Panc1 (cell line): Measurements from ENCODE around the gene TRPC6. TPM values are rescaled to one million over a fixed set of nuclear protein-coding genes. Genes with fewer than 3 reads are reported as not detected.

ENCODE experiments used
- ATAC-seq: fragments of 200-7000 bp; cut with Tn5 transposase; 2 replicates; pipeline ENCODE4 v1.9.1; 2020; ENCODE audit warnings: mild to moderate bottlenecking, moderate library complexity
- BruUV-seq: library from RNA; stranded (reverse); fragments of 400-500 nt; replicated peaks from 2 replicates; lab custom pipeline; 2021; lab: Mats Ljungman, UMichigan
- CTCF ChIA-PET: fragments of 300-600 bp; sonication (Branson Sonifier 250); formaldehyde crosslinking; loops from one replicate; lab custom pipeline; 2022; ENCODE audit warnings: antibody characterized with exemption; lab: Charles Lee
- POLR2A ChIA-PET: fragments of 300-600 bp; sonication (Branson Sonifier 250); formaldehyde crosslinking; loops from one replicate; lab custom pipeline; 2022; ENCODE audit warnings: antibody characterized with exemption; lab: Charles Lee
- DNase-seq: peaks from one replicate; pipeline ENCODE4 v3.0.0-alpha.2; 2010; ENCODE audit warnings: low read depth, low spot score
- H3K27ac ChIP-seq: 2 replicates; pipeline ENCODE4 v1.5.1; 2011; ENCODE audit warnings: mild to moderate bottlenecking, low read length, inconsistent platforms
- H3K27me3 ChIP-seq: fragments of 200-500 bp; sonication (Bioruptor generic); 2 replicates; pipeline ENCODE4 v1.6.0; 2014; ENCODE audit warnings: low read length, inconsistent platforms; ENCODE audit not compliant: control insufficient read depth, insufficient read depth
- H3K36me3 ChIP-seq: fragments of 200-500 bp; sonication (Bioruptor generic); 2 replicates; pipeline ENCODE4 v1.5.1; 2014; ENCODE audit warnings: inconsistent platforms, mild to moderate bottlenecking, low read length, moderate library complexity; ENCODE audit not compliant: control insufficient read depth, insufficient read depth
- H3K4me1 ChIP-seq: 2 replicates; pipeline ENCODE4 v1.5.1; 2011; ENCODE audit warnings: inconsistent platforms, mild to moderate bottlenecking, low read length, moderate library complexity; ENCODE audit not compliant: control insufficient read depth, insufficient read depth
- H3K4me3 ChIP-seq, 2 experiments: 2 replicates each; pipeline ENCODE4 v1.5.1; 2011 to 2012; ENCODE audit warnings: low read depth in 2 of 2, low read length in 2 of 2, mild to moderate bottlenecking in 2 of 2, inconsistent platforms in 1 of 2, moderate library complexity in 1 of 2
- H3K9me3 ChIP-seq: fragments of 200-500 bp; sonication (Bioruptor generic); 2 replicates; pipeline ENCODE4 v1.5.1; 2014; ENCODE audit warnings: low read depth, mild to moderate bottlenecking, inconsistent platforms, low read length, moderate library complexity; ENCODE audit not compliant: control insufficient read depth, insufficient read depth
- POLR2AphosphoS5 ChIP-seq: IDR thresholded peaks from 2 replicates; pipeline ENCODE4 v1.6.1; 2012; ENCODE audit warnings: mild to moderate bottlenecking, low read depth, low read length, moderate library complexity
- SIN3A ChIP-seq: IDR thresholded peaks from 2 replicates; pipeline ENCODE4 v1.6.1; 2012; ENCODE audit warnings: low read depth, mild to moderate bottlenecking, low read length, moderate library complexity, borderline replicate concordance; ENCODE audit not compliant: insufficient read depth
- TCF7L2 ChIP-seq: IDR thresholded peaks from 2 replicates; pipeline ENCODE4 v1.6.1; 2011; ENCODE audit warnings: mild to moderate bottlenecking, low read depth, low read length, inconsistent platforms
- in situ Hi-C: cut with HindIII; loops from 2 replicates; pipeline ENCODE4 v1.10.0; 2016; ENCODE audit warnings: low sequenced_read_pairs, low pct_unique_long_range_greater_than_20kb
- intact Hi-C: fragments of 100-400 bp; cut with micrococcal nuclease; formaldehyde crosslinking; loops from one replicate; pipeline ENCODE4 v1.10.0; 2022; ENCODE audit not compliant: unreplicated experiment
- total RNA-seq: library from RNA; stranded (reverse); gene quantifications from one replicate; pipeline ENCODE4 v1.2.1, GENCODE V29; 2021; ENCODE audit not compliant: unreplicated experiment
- TF ChIP-seq, protein P1 (sequence below): fragments of 450-650 bp; IDR thresholded peaks from 2 replicates; pipeline ENCODE4 v1.5.1; 2017; ENCODE audit warnings: mild to moderate bottlenecking
- TF ChIP-seq, protein P2 (sequence below), 2 experiments: IDR thresholded peaks; 2 replicates each; pipeline ENCODE4 v1.6.1; 2011 to 2012; ENCODE audit warnings: low read depth in 2 of 2, control low read depth in 1 of 2, low read length in 1 of 2, mild to moderate bottlenecking in 1 of 2, moderate library complexity in 1 of 2; ENCODE audit not compliant: insufficient read depth in 1 of 2

Gene TRPC6
- total RNA-seq, 1 experiment from 2014 or later, result not detected

- ChIA-PET POLR2A (no interaction called here), CTCF (no interaction called here)
- Histone ChIP-seq H3K27ac (no peak overlapping the region), H3K9me3 (no peaks in the 10 kb centered on the region), H3K27me3 (no peaks in the 10 kb centered on the region), H3K4me3 (no peak overlapping the region), H3K4me1 (no peaks in the 10 kb centered on the region), H3K36me3 (no peaks in the 10 kb centered on the region)
- TF ChIP-seq SIN3A (no peak), TCF7L2 (no peak), POLR2AphosphoS5 (no peak)
- TF ChIP-seq, protein P1, sequence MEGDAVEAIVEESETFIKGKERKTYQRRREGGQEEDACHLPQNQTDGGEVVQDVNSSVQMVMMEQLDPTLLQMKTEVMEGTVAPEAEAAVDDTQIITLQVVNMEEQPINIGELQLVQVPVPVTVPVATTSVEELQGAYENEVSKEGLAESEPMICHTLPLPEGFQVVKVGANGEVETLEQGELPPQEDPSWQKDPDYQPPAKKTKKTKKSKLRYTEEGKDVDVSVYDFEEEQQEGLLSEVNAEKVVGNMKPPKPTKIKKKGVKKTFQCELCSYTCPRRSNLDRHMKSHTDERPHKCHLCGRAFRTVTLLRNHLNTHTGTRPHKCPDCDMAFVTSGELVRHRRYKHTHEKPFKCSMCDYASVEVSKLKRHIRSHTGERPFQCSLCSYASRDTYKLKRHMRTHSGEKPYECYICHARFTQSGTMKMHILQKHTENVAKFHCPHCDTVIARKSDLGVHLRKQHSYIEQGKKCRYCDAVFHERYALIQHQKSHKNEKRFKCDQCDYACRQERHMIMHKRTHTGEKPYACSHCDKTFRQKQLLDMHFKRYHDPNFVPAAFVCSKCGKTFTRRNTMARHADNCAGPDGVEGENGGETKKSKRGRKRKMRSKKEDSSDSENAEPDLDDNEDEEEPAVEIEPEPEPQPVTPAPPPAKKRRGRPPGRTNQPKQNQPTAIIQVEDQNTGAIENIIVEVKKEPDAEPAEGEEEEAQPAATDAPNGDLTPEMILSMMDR, result no peak
- TF ChIP-seq, protein P2, sequence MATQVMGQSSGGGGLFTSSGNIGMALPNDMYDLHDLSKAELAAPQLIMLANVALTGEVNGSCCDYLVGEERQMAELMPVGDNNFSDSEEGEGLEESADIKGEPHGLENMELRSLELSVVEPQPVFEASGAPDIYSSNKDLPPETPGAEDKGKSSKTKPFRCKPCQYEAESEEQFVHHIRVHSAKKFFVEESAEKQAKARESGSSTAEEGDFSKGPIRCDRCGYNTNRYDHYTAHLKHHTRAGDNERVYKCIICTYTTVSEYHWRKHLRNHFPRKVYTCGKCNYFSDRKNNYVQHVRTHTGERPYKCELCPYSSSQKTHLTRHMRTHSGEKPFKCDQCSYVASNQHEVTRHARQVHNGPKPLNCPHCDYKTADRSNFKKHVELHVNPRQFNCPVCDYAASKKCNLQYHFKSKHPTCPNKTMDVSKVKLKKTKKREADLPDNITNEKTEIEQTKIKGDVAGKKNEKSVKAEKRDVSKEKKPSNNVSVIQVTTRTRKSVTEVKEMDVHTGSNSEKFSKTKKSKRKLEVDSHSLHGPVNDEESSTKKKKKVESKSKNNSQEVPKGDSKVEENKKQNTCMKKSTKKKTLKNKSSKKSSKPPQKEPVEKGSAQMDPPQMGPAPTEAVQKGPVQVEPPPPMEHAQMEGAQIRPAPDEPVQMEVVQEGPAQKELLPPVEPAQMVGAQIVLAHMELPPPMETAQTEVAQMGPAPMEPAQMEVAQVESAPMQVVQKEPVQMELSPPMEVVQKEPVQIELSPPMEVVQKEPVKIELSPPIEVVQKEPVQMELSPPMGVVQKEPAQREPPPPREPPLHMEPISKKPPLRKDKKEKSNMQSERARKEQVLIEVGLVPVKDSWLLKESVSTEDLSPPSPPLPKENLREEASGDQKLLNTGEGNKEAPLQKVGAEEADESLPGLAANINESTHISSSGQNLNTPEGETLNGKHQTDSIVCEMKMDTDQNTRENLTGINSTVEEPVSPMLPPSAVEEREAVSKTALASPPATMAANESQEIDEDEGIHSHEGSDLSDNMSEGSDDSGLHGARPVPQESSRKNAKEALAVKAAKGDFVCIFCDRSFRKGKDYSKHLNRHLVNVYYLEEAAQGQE (IDR thresholded peaks at IDR 0.05; ENCODE audit: insufficient read depth in 1 of 2, low read depth in 2 of 2, low read length in 1 of 2), result no peak
- DNase-seq (no peak), ATAC-seq (no peak)
- in situ Hi-C loops, result no loop called here
- BruUV-seq, result no TSS peak
- intact Hi-C loops, result no loop called here
Measured at GRCh38 chr11:101482556-101483124, 101.2 kb downstream of the TRPC6 start.

DNA sequence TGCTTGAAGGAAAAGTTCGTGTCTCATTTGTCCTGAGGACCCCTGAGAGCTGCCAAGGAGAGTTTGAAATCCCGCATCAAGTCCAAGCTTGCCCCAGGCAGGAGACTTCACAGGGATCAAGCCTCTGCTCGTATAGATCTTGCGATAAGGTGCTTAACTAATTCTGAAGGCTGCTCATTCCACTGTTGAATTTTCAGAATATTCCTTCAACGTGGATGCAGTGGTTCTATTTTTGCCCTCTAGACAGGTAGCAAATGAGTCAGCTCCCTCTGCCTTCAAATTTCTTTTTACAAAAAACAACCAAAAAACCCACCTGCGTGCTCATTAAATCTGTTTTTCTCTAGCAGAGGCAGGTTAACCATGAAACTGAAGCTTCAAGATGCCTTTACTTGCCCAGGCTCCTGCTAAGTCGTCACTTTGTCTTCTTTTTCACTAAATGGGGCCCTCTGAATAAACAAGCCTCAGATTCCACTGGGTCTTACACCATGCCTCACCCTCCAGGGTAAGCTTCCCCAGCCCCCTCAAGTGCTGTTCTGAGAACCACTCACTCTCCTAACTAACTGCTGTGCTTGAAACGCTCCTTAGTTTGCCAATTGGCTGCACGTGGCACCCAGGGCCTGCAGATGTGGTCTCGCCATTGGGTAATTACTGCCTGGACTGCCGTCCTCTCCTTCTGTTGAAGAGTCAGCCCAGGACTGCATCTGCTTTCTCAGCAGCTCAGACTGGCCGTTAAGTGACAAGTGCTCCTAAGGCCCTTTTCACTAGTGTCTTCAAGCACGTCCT lies 105.0 kb downstream of the TRPC6 start:
- in situ Hi-C loops, result no loop called here
- no peak for DNase-seq

More for the DNA sequence above, 105.0 kb downstream of the TRPC6 start:
- TF ChIP-seq POLR2AphosphoS5, result no peak
- TF ChIP-seq, protein P1, result no peak
- no peak for TF ChIP-seq SIN3A
- TF ChIP-seq, protein P2 (IDR thresholded peaks at IDR 0.05; ENCODE audit: insufficient read depth in 1 of 2, low read depth in 2 of 2, low read length in 1 of 2), result no peak
- TF ChIP-seq TCF7L2, result no peak
- ChIA-PET POLR2A (no interaction called here), CTCF (no interaction called here)
- Histone ChIP-seq H3K36me3 (no peaks in the 10 kb centered on the region), H3K4me1 (no peaks in the 10 kb centered on the region), H3K9me3 (no peaks in the 10 kb centered on the region), H3K27me3 (no peaks in the 10 kb centered on the region), H3K4me3 (no peak overlapping the region), H3K27ac (no peak overlapping the region)
- no TSS peak for BruUV-seq
- intact Hi-C loops, result no loop called here
- no peak; the same call in 1 of the 2 replicates for ATAC-seq
